ENCODE measurements around the gene OGG1.
A peak's percentile ranks its signal among the peaks of the same experiment; 100 is the strongest.

Gene OGG1

DNA sequence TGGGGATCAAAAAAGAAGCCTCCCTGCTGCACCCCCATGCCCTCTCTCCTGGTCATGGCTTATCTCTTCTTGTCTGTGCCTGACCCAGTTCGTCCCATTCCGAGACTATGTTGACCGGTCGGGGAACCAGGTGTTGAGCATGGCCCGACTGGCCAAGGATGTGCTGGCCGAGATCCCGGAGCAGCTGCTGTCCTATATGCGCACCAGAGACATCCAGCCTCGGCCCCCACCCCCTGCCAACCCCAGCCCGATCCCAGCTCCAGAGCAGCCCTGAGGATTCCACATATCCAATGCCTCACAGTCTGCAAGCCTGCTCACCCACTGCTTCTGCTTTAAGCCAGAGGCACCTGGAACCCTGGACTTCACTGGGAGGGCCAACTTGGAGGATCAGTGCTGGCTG lies 20.3 kb upstream of the OGG1 start:
- DNase-seq = no peak

DNA sequence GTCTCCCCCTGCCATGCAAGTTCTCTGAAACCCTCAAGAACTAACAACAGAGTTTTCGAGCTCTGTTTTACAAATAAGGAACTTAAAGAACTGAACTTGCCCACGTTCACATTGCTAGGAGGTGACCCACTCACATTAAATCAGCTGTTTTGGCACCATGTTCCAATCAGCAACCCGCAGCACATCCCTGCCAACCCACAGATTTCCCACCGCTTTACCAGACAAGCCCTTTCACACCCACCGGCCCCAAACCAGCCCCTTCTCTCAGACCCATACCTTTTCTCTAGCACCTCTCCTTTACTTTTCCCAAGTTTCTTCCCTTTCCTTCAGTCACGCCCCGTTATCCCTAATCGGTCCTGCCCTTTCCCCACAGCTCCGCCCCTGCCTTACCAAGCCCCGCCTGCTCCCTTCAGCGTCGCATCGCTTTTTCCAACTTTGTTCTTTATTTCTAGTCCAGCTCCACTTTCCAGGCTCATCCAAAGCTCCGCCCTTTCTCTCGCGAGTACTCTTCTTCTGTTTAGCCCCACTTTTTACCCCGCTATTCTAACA lies 19.0 kb upstream of the OGG1 start:
- DNase-seq = no peak

DNA sequence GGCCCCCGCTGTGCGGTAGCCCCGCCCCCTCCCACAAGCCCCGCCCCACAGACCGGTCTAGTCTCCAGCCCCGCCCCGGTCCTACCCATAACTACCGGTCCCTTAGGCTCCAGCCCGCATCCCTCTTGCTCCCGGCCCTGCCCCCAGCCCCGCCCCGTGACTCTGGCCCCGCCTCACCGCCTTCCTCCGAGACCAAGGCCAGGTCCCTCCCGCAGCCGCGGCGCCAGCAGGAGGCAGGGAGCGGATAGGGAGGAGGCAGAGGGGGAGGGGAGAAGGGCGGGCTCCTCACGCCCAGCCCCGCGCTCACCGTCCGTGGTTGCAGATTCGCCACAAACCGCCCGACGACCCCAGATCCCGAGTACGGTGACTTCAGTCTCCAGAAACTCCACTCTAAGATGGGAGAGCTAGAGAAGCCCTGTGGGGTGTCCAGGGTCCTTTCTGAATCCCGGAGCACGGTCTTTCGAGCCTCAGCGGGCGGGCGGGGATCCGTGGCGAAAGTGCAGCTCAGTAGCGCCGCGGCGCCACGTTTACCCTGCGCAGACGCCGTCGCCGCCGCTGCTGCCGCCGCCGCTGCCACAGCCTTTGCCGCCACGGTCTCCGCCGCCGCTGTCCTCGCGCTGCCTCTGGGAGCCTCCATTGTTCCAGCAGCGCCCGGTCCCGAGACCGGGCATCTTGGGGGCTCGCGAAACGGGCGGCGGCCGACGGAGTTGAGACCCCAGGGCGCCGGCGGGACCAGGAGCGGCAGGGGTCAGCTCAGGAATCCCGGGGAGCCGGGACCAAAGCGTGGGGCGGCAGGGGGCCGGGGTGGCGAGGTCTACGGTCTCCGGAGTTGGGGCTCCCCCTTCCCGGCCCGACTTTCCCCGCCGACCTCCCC lies 18.3 kb upstream of the OGG1 start, which contains the start of gene BRPF1:
Gene BRPF1, plus strand, starts transcription at position 530 of the 874 bp plus-strand sequence. CDS start 2,406 bp downstream, outside the sequence.
- peak; percentile 98 for DNase-seq

DNA sequence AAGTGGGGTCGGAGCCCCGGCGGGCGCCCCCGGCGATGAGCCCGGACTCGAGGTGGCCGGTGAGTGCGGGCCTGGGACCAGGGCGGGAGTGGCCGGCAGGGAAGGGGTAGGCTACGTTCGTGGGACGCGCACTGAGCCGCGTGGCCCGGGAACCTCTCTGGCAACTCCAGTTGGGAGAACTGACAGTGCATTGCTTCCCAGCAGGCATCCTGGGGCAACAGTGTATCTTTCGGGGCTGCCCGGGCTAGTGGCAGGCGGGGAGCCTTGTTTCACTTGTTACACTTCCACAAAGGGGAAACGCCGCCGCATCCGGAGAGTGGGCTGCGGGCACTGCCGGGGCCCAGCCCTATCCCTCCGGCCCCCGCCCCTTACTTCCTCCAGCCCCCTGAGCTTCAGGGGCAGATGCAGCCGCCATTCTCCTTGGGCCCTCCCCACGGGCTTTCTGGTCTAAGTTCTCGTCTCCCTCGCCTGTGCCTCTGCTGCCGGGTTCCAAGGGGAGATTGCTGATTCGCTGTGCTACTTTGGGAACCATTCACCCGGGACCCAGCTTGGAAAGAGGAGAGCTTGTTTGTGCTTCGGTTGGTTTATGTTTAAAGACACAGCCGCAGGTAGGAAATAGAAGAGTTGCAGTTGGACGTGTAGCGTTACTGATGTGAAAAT lies 17.5 kb upstream of the OGG1 start:
- peak; percentile 38 for DNase-seq

DNA sequence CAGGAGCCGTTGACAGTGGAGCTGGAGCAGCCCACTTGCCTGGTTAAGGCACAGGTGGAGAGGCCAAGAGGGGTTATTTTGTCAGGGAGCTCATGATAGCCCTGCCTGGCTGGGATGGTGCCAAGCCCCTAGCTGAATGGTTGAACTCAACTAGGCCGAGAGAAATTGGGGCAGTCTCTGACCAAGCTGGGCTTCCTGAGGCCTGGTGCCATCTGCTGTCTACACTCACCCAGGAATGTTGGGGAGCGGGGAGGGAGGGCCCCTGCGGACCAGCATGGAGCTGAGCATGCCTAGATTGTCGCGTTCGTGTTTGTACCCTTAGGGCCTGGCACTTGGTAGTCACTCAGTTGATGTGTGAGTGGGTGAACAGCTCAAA lies 17.0 kb upstream of the OGG1 start:
- no peak for DNase-seq

DNA sequence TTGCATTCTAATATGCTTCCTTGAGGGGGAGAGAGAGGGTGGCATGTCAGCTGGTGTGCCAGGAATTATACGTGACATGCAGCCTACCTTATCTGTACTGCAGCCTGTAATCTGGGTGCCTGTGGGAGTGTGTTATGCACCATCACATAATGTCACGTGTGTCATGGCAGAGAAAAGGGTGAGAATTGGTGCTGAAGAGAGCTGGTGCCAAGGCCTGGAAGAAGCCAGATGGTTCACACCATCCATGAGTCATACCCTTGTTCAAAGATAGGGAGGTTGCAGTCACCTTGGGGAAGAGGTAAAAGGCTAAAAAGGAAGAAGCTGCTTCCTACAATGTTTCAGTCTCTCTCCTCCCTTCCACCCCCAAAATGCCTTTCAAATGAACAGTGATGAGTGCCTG lies 12.9 kb upstream of the OGG1 start:
- DNase-seq = no peak

DNA sequence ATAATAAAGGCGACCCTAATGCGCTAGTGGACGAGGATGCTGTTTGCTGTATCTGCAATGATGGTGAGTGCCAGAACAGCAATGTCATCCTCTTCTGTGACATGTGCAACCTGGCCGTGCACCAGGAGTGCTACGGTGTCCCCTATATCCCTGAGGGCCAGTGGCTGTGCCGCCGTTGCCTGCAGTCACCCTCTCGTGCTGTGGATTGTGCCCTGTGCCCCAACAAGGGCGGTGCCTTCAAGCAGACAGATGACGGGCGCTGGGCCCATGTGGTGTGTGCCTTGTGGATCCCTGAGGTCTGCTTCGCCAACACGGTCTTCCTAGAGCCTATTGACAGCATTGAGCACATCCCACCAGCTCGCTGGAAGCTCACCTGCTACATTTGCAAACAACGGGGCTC lies 10.6 kb upstream of the OGG1 start:
- DNase-seq = no peak

DNA sequence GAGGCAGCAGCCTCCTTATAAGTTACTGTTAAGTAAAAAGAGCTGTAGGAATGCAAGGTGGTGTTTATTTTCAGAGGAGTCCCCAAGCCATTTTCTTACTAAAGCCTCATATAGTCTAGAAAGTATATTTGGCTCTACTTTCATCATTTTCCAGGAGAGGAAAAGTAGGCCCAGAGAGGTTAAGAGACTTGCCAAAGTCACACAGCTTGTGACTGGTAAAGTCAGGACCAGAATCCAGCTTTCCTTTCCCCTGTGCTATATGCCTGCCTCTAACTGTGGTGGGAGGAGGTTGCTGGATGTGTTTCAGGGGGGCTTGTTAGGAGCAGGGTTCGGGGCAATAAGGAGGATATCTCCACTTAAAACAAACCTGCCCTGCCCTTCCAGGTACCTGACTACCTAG lies 7.2 kb upstream of the OGG1 start:
- DNase-seq = no peak

DNA sequence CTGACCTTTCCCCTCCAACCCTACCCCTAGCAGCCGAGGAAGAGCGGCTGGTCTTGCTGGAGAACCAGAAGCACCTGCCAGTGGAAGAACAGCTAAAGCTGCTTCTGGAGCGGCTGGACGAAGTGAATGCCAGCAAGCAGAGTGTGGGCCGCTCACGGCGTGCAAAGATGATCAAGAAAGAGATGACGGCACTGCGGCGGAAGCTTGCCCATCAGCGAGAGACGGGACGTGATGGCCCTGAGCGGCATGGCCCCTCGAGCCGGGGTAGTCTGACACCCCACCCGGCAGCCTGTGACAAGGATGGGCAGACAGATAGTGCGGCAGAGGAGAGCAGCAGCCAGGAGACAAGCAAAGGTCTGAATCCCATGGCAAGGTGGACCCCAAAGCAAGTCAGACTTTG lies 6.2 kb upstream of the OGG1 start:
- no peak for DNase-seq

DNA sequence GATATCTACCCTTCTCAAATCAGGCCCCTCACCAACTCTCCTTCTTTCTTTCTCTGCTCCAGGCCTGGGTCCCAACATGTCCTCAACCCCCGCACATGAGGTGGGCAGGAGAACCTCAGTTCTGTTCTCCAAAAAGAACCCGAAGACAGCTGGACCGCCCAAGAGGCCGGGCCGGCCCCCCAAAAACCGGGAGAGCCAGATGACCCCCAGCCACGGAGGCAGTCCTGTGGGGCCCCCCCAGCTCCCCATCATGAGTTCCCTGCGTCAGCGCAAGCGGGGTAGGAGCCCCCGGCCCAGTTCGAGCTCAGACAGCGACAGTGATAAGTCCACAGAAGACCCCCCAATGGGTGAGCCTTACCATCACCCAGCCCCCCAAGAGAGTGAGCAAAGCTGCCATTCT lies 5.6 kb upstream of the OGG1 start:
- DNase-seq = no peak

DNA sequence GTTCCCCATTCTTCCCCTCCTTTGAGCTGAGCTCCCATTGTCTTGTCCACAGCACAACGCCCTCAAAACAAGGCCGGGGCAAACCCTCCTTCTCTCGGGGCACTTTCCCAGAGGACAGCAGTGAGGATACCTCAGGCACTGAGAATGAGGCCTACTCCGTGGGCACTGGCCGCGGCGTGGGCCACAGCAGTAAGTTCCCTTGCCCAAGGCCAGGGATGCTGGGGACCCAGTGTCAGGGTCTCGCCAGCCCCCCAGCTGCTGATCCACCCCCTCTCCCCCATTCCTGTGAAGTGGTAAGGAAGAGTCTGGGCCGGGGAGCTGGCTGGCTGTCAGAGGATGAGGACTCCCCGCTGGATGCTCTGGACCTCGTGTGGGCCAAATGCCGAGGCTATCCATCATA lies 4.2 kb upstream of the OGG1 start:
- DNase-seq = no peak

DNA sequence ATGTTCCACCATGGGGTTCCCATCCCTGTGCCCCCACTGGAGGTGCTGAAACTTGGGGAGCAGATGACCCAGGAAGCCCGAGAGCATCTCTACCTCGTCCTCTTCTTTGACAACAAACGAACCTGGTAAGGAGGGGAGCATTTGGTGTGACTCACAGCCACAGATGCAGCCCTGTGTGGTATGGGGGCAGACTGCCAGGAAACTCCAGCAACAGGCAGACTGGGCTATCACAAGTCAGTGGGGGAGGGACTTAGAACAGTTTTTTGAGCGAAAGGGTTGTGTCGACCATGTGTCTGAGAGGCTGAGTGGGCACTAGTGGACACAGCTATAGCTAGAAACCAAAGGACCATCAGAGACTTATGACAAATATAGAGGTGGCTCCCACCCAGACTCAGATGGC lies 3.4 kb upstream of the OGG1 start:
- no peak for DNase-seq

DNA sequence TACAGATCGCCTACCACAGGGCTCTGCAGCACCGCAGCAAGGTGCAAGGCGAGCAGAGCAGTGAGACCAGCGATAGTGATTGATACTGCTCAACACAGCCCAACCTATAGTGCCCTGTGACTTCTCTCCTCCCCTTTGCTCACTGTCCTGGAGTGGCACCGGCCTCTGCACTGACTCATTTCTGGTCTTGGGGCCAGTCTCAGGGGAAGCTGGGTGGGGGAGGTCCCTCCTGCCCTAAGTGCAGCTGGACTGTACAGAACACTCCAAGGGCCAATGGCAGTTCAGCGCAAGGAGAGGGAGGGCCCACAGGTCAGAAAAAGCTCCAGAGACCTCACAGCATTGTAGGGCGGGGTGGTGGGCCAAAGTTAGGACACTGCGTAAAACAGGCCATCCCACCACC lies 2.5 kb upstream of the OGG1 start:
- DNase-seq = no peak

DNA sequence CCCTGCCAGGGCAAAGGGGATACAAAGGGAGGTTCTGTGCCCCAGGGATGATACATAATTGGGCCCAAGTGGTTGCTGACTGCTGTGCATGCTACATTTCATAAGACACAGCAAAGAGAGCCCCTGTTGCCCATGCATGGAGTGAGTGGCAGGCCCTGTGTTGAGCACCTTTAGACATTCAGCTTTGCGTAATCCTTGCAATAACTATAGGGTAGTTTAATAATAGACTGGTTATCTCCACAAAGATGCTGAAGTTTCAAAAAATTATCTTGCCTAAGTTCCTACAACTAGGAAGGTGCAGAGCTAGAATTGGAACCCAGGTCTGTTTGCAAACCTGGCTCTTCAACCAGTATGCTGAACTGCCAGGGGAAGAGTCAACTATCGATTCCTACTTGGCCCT lies 1.7 kb upstream of the OGG1 start:
- no peak for DNase-seq

DNA sequence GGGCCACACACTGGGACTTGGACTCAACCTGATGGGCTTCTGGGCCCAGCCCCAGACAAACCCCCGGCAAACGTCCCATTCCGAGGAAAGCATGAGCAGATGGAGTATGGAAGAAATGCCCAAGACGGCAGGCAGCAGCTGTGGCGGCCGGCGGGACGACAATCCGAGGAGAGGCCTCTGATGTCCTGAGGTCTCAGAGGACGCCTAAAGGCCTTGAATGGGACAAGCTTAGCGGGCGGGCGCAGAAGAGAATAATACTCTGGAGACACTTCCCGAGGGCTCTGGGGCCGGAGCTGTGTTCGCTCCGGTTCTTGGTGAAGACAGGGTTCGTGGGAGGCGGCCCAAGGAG lies 482 bp upstream of the OGG1 start:
- DNase-seq = no peak

DNA sequence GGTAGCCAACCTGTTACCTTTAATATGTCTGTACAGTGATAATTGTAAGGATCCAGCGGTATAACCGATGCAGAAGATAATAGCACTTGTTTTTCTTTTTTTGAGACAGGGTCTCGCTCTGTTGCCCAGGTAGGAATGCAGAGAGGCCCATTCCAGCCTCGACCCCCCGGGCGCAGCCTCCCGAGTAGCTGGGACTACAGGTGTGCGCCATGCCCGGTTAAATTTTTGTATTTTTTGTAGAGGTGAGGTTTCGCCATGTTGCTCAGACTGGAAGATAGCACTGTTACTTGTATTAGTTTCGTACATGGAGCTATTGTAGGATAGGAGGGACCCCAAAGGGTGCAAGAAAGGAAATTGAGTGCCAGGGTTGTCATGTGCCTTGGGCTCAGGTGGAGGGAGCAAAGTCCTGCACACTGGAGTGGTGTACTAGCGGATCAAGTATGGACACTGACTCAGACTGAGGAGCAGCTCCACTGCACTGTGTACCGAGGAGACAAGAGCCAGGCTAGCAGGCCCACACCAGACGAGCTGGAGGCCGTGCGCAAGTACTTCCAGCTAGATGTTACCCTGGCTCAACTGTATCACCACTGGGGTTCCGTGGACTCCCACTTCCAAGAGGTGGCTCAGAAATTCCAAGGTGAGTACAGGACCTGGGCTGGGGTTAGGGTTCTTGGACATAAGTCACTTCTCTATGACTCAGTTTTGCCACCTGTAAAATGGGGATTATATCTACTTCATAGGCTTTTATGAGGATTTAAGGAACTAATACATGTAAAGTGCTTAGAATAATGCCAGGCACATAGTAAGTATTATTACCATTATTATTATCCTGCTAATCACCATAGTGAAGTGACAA lies 1.0 kb downstream of the OGG1 start:
- DNase-seq = no peak

DNA sequence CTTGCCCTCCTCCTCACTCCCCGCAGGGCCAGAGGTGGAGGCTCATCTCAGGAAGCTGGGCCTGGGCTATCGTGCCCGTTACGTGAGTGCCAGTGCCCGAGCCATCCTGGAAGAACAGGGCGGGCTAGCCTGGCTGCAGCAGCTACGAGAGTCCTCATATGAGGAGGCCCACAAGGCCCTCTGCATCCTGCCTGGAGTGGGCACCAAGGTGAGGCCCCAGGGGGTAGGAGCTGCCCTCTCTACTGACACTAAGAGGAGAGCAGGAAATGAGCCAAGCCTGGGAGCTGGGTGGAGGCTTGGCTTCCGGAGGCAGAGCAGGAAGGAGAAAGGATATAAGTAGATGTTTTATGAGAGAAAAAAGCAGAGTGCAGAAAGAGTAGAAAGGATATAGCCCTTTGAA lies 4.9 kb downstream of the OGG1 start:
- DNase-seq = no peak

DNA sequence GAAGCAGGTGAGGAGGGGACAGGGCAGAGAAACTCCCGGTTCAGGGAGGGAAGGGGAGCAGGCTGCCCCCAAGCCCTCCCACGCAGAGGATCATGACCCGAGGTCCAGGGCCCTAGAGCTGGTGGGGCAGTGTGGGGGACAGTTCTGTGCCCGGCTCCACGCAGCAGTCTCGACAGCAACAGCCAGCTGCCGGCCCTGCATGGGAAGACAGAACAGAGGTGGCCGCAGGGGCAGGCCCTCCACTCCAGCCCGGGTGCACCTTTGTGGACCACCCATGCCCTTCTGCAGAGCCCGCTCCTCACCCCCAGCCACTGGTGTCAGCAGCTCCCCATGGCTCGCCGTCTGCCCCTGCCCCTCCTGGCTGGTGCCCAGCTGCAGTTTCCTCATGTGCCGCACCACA lies 7.7 kb downstream of the OGG1 start:
- no peak for DNase-seq

DNA sequence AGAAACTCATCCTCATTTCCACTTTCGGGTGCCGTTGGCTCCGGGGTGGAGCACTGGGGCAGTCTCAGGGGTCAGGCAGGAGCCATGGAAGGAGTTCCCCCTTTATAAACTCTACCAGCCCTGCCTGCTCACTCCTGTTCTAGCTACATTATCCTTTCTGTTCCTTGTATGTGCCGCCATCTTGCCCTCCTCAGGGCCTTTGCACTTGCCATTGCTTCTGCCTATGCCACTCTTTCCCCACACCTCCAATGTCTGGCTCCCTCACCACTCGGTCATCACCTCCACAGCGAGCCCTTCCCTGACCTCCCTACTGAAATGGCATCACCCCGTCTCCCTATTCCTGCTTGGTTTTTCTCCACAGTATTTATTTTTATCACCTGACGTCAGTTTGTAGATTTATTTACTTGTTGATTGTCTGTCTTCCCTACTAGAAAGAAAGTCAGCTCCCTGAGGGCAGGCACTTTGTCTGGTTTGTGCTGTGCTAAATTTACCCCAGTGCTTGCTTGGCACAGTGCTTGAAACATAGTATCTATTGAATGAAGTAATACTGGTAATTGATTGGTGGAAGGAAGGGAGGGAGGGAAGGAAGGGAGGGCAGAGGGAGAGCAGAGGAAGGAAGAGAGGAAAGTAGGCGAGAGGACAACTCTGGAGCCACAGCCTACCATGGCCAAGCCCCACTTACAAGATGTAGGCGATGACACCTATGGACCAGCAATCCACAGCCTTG lies 11.2 kb downstream of the OGG1 start:
- no peak for DNase-seq

DNA sequence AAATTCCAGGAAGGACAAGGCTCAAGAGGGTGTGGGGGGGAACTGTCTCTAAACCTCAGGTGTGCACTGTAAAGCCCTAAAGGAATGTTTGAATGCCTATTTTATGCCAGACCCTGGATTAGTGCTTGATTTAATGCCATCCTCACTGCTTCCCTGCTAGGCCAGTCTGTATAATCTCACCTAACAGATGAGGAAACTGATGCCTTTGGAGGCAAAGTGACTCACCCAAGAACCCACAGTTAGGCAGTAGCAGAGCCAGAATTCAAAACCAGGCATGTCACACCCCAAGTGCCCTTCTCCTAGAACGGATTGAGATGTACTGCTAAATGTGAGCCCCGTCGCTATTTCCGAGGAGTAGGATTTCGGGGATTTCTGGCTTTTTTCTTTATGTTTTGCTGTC lies 12.2 kb downstream of the OGG1 start:
- no peak for DNase-seq

DNA sequence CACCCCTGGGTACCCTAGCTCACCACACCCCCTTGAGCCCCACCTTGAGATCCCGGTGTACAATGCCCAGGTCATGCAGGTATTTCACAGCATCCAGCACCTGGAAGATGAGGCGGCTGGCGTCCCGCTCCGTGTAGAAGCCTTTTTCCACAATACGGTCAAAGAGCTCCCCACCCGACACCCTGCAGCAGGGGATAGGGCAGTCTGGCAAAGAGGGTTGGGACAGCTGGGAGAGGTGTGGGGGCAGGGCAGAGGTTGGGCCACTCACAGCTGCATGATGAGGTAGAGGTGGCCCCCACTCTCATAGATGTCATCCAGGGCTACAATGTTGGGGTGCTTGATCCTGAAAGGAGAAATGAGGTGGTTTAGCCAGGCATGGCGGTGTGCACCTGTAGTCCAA lies 13.1 kb downstream of the OGG1 start:
- DNase-seq = no peak

DNA sequence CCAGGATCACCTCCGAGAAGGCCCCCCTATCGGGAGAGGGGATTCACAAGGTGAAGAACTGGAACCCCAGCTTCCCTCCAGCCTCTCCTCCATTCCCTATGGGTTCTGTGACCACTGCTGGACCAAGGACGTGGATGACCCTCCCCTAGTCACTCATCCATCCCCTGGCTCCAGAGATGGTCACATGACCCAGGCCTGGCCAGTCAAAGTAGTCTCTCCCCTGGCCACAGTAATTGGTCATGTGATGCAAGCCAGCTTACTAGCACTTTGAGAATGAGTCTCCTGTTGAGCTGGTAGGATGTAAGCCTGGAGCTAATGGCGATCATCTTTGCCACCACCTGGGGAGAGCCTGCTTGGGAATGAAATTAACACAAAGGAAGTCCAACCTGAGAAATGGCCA lies 16.1 kb downstream of the OGG1 start:
- no peak for DNase-seq

DNA sequence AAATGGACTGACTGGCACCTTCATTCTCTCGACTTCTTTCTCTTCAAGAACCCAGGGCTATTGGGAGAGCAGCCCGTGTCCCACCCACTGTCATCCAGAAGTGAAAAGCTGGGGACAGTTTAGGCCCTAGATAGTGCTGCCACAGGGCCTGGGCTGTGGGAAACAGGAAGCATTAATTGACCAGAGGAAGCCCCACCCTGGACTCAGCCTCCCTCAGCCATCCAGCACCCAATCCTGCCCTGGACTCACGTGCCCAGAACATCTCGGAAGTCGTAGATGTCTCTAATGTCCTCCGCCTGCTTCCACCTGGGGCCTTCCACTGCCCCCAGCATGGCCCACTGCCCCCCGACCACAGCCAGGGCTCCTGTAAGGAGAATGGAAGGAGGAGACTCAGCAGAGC lies 17.7 kb downstream of the OGG1 start:
- no peak for DNase-seq
